ENCODE data around the gene ADH1B. TPM values are rescaled to one million over a fixed set of nuclear protein-coding genes. Genes with fewer than 3 reads are reported as not detected.

The ADH1B gene
- total RNA-seq, 2 donors from 2014 or later: not detected

DNA sequence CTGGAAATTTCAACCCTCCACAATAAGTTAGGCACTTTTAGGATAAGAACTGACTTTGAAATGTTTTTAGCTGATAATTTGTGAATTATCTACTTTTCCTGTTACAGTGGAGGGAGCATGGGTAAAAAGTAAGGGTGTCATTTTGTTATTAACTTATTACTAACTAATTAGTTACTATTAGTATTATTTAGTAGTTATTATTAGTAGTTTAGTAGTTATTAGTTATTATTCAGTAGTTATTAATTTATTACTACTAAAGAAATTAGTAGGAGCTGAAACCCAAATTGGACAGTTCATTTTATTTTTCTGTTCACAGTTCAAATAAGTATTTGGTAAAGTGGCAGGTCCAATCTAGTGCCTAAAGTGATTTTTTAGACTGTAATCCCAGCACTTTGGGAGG lies 35.8 kb downstream of the ADH1B start:
- Mint-ChIP-seq H3K36me3 (no peaks in the 10 kb centered on the region), H3K9me3 (no peaks in the 10 kb centered on the region), H3K27ac (no peak overlapping the region)
- DNase-seq (ENCODE audit: low spot score in 2 of 2) (no peak), ATAC-seq (no peak)

DNA sequence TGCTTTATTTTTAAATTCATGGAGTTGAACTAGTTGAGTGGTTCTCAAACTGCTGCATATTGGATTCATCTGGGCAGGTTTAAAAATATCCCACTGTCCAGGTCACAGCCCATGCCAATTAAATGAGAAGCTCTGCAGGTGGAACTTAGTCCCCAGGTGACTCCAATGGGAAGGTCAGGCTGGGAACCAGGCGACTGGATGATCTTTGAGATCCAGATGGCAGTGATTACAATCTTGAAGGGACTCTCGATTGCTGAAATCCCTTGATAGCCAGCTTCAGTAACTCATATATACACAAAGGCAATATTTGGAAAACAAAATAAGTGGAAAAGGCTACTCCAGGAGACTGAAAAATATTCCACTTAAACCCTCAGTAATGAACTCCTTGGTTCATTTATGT lies 38.5 kb downstream of the ADH1B start:
- H3K36me3 Mint-ChIP-seq: no peaks in the 10 kb centered on the region
- DNase-seq (ENCODE audit: low spot score in 2 of 2) (no peak), ATAC-seq (no peak)
- H3K27ac Mint-ChIP-seq: no peak overlapping the region
- no peaks in the 10 kb centered on the region for H3K9me3 Mint-ChIP-seq

DNA sequence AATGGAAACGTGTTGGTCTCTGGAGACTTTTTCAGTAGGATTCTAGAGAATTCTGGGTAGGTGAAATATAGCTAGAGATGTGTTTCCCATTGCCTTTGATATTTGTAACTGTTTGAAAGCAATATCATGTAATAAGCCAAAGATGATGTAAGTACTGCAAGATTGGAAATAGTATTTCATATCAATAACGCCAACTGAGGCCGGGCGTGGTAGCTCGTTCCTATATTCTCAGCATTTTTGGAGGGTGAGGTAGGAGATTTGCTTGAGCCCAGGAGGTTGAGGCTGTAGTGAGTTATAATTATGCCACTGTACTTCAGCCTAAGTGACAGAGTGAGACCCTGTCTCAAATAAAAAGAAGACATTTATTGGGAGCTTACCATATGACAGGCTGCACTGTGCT lies 39.9 kb downstream of the ADH1B start:
- DNase-seq (ENCODE audit: low spot score in 2 of 2): no peak
- ATAC-seq: no peak
- no peaks in the 10 kb centered on the region for H3K36me3 Mint-ChIP-seq
- no peaks in the 10 kb centered on the region for H3K9me3 Mint-ChIP-seq
- H3K27ac Mint-ChIP-seq: no peak overlapping the region

DNA sequence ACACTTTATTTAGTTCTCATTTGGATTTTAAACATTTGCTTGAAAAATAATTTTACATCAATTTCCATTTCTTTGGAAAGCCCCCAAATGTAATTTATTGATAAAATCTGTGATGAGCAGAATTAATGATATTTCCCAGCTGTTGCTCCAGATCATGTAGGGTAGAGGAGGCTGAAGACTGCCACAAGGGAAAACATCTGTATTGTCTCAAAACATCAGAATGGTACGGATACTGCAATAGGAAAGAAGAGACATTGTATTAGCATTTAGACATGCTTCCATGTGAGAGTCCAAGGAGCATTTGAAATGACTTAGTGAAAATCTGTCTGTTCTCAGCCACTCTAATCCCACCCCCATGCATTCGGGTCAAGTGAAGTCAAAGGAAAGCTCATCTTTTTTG lies 44.8 kb downstream of the ADH1B start:
- DNase-seq (ENCODE audit: low spot score in 2 of 2): no peak
- ATAC-seq: no peak
- Mint-ChIP-seq H3K27ac (no peak overlapping the region), H3K36me3 (no peaks in the 10 kb centered on the region), H3K9me3 (no peaks in the 10 kb centered on the region)

GRCh38 chr4:99275885-99276284 lies 45.3 kb downstream of the ADH1B start:
- DNase-seq (ENCODE audit: low spot score in 2 of 2): no peak
- Mint-ChIP-seq H3K27ac (no peak overlapping the region), H3K9me3 (no peaks in the 10 kb centered on the region), H3K36me3 (no peaks in the 10 kb centered on the region)
- no peak for ATAC-seq

GRCh38 chr4:99275050-99275449 lies 46.2 kb downstream of the ADH1B start:
- Mint-ChIP-seq H3K36me3 (no peaks in the 10 kb centered on the region), H3K27ac (no peak overlapping the region), H3K9me3 (no peaks in the 10 kb centered on the region)
- no peak for DNase-seq (ENCODE audit: low spot score in 2 of 2)
- ATAC-seq: no peak

DNA sequence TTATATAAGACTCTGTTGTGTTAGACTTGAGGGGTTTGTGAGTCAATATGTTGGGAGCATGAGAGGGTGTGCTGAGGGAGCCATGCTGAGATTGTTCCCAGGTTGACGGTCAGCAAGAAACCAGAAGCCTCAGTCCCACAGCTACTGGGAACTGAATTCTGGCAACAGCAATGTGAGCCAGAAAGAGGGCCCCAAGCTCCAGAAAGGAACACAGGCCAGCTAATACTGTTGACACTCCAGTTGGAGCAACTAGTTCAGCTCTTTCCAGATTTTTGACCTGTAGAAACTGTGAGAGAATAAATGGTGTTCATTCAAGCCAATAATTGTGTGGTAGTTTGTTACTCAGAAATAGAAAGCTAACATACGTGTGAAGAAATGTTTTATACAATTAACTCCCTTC lies 47.5 kb downstream of the ADH1B start:
- ATAC-seq (no peak), DNase-seq (ENCODE audit: low spot score in 2 of 2) (no peak)
- Mint-ChIP-seq H3K27ac (no peak overlapping the region), H3K9me3 (no peaks in the 10 kb centered on the region), H3K36me3 (no peaks in the 10 kb centered on the region)

DNA sequence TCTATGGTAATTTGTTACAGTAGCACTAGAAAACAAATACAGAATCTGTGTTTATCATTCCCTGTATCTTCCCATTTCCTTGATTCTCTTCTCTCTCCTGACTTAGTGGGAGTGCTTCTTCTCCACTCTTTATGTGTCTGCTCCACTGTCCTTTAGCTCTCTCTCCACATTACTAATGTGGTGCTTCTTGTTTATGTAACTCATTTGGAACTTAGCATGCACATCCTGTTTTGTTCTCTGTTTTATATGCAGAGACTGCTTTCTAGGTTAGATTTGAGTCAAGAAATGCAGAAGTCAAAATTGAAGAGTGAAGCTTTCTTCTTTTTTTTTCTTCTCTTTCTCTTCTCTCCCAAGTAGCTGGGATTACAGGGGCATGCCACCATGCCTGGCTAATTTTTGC lies 56.3 kb downstream of the ADH1B start:
- Mint-ChIP-seq H3K27ac (no peak overlapping the region), H3K9me3 (peaks cover 11 to 16% of the 10 kb centered on the region in 2 donors), H3K36me3 (peaks cover 0 to 20% of the 10 kb centered on the region in 2 donors)
- ATAC-seq (no peak), DNase-seq (ENCODE audit: low spot score in 2 of 2) (no peak)

Other genes starting within 250 kb of the ADH1B start
- 100 to 1,000 TPM in 1 of 2 donors, 10 to 100 TPM in 1; 67.3 to 122 TPM for gene ADH5, start 232.6 kb downstream of the ADH1B start, total RNA-seq
- not detected for gene ADH4, start 177.1 kb downstream of the ADH1B start, total RNA-seq
- not detected for gene ADH6, start 102.2 kb downstream of the ADH1B start, total RNA-seq
- gene ADH1A, start 30.4 kb downstream of the ADH1B start, total RNA-seq: not detected
- not detected for gene ADH1C, start 31.3 kb upstream of the ADH1B start, total RNA-seq
- gene ADH7, start 113.9 kb upstream of the ADH1B start, total RNA-seq: not detected
- gene C4orf17, start 189.6 kb upstream of the ADH1B start, total RNA-seq: not detected
- gene TRMT10A, start 242.6 kb upstream of the ADH1B start, total RNA-seq: 10 to 100 TPM in 1 of 2 donors, 1 to 10 TPM in 1; 6.1 to 17.2 TPM